ENCODE data around the gene TSNAX.
A peak's percentile ranks its signal among the peaks of the same experiment; 100 is the strongest.

TSNAX gene

GRCh38 chr1:231603598-231604275 is 75.3 kb downstream of the TSNAX start:
- DNase-seq = peak; percentile 89 to 95

- no peak for DNase-seq
These were observed 75.8 kb downstream of the TSNAX start for GRCh38 chr1:231604276-231604621.

- peak; percentile 14 to 32 for DNase-seq
These were observed 77.0 kb downstream of the TSNAX start for GRCh38 chr1:231605149-231606100.

- no peak for DNase-seq
These were observed 78.2 kb downstream of the TSNAX start for GRCh38 chr1:231606712-231607111.

GRCh38 chr1:231610388-231610787 is 81.9 kb downstream of the TSNAX start:
- DNase-seq = no peak

- no peak for DNase-seq
These were observed 82.6 kb downstream of the TSNAX start for GRCh38 chr1:231611111-231611510.

GRCh38 chr1:231611851-231612250 is 83.4 kb downstream of the TSNAX start:
- no peak for DNase-seq

GRCh38 chr1:231612393-231613089 is 84.1 kb downstream of the TSNAX start:
- DNase-seq = peak; percentile 98

GRCh38 chr1:231613419-231614349 is 85.2 kb downstream of the TSNAX start:
- DNase-seq = peak; percentile 48 to 55
